ENCODE data around the gene GAS2. TPM values are rescaled to one million over a fixed set of nuclear protein-coding genes. Genes with fewer than 3 reads are reported as not detected.
A peak's percentile ranks its signal among the peaks of the same experiment; 100 is the strongest.

Gene GAS2
- total RNA-seq, 6 experiments from 2014 or later = 16.1 to 35.6 (median 27.8) TPM

DNA sequence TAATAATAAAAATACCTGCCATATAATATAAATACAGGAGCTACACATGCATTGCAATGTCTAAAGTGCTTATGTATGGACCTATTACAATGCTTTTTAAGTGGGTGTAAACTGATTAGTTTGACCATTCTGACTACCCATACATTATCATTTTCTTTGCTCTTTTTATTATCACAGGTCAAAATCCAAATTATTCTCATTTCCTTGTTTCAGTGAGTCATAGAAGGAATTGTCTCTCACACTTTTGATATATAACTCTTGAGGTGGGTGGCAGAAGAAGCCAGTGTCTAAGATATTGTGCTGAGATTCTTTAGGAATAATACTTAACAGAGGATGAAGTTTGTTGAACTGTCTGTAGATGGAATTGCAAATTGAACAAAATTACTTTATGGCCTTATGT, 35.6 kb downstream of the GAS2 start:
- H3K27ac ChIP-seq = peak overlapping the region in 2 of 3 donors; percentile 17 to 49

DNA sequence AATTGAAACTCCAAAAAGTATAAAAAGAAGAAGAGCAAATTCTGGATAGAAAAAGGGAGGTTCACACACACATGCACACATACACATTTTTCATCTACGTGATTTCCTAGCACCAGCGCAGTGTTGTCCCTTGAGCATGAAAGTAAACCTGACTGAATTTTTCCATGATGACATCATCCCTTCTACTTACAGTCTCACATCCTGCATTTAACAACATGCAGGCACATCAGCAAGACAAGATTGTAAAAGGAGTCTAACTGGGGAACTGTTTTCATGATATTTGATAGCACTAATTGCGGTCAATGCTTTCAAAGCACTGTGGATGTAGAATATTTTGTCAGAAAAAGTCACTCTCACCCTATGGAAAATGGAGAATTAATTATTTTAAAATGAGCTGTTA, 36.6 kb downstream of the GAS2 start:
- Histone ChIP-seq H3K36me3 (no peaks in the 10 kb centered on the region), H3K9me3 (no peaks in the 10 kb centered on the region), H3K27me3 (no peaks in the 10 kb centered on the region), H3K27ac (peak overlapping the region; percentile 17 to 49 (median 19)), H3K4me3 (no peak overlapping the region), H3K4me1 (peaks cover 0 to 7% (median 0%) of the 10 kb centered on the region in 4 donors)
- DNase-seq (no peak), ATAC-seq (peak; percentile 68 to 96 (median 76))
- 42% methylated on average over 3 of the region's 3 CpGs for WGBS (ENCODE audit: insufficient coverage, low coverage, low lambda C conversion rate, missing lambda C conversion rate)
- TF ChIP-seq POLR2A (IDR thresholded peaks at IDR 0.05) = no peak
- TF ChIP-seq, protein P1, sequence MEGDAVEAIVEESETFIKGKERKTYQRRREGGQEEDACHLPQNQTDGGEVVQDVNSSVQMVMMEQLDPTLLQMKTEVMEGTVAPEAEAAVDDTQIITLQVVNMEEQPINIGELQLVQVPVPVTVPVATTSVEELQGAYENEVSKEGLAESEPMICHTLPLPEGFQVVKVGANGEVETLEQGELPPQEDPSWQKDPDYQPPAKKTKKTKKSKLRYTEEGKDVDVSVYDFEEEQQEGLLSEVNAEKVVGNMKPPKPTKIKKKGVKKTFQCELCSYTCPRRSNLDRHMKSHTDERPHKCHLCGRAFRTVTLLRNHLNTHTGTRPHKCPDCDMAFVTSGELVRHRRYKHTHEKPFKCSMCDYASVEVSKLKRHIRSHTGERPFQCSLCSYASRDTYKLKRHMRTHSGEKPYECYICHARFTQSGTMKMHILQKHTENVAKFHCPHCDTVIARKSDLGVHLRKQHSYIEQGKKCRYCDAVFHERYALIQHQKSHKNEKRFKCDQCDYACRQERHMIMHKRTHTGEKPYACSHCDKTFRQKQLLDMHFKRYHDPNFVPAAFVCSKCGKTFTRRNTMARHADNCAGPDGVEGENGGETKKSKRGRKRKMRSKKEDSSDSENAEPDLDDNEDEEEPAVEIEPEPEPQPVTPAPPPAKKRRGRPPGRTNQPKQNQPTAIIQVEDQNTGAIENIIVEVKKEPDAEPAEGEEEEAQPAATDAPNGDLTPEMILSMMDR (IDR thresholded peaks at IDR 0.05) = no peak
- intact Hi-C loops (cut with DNase I) = no loop called here

More for the DNA sequence above, 35.6 kb downstream of the GAS2 start:
- intact Hi-C loops (cut with DNase I) = no loop called here
- no peaks in the 10 kb centered on the region for H3K27me3 ChIP-seq
- no peak overlapping the region for H3K4me3 ChIP-seq
- peaks cover 0 to 3% (median 0%) of the 10 kb centered on the region in 4 donors for H3K4me1 ChIP-seq
- no peaks in the 10 kb centered on the region for H3K9me3 ChIP-seq
- DNase-seq (no peak), ATAC-seq (peak in 1 of 4 donors; percentile 22)
- no peak for TF ChIP-seq POLR2A (IDR thresholded peaks at IDR 0.05)
- TF ChIP-seq, protein P1 (IDR thresholded peaks at IDR 0.05) = no peak
- no peaks in the 10 kb centered on the region for H3K36me3 ChIP-seq

DNA sequence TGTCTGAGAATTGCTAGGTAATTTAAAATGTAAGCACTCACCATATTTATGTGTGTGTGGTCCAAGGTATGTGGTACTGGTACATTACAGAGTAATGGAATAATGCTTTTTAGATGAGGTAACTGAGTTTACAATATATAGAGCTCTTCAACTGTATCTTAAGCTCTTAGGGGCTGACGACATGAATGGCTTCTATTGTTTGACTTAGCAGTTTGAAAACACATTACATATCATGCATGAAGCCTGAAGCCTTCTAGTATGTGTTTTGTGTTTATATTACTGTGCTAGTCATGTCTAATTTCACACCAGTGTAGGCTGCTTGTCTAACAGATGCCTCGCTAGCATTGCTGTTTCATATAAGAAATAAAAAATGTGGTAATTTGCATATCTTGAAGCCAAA, 37.2 kb downstream of the GAS2 start:
- Histone ChIP-seq H3K4me1 (peaks cover 0 to 7% (median 0%) of the 10 kb centered on the region in 4 donors), H3K27ac (peak overlapping the region; percentile 16 to 49 (median 19)), H3K27me3 (no peaks in the 10 kb centered on the region), H3K9me3 (no peaks in the 10 kb centered on the region), H3K36me3 (no peaks in the 10 kb centered on the region), H3K4me3 (no peak overlapping the region)
- TF ChIP-seq POLR2A (IDR thresholded peaks at IDR 0.05) = no peak
- DNase-seq (no peak), ATAC-seq (peak in 1 of 4 donors; percentile 13)
- intact Hi-C loops (cut with DNase I) = no loop called here
- 69% methylated on average over 2 of the region's 2 CpGs for WGBS (ENCODE audit: insufficient coverage, low coverage, low lambda C conversion rate, missing lambda C conversion rate)

DNA sequence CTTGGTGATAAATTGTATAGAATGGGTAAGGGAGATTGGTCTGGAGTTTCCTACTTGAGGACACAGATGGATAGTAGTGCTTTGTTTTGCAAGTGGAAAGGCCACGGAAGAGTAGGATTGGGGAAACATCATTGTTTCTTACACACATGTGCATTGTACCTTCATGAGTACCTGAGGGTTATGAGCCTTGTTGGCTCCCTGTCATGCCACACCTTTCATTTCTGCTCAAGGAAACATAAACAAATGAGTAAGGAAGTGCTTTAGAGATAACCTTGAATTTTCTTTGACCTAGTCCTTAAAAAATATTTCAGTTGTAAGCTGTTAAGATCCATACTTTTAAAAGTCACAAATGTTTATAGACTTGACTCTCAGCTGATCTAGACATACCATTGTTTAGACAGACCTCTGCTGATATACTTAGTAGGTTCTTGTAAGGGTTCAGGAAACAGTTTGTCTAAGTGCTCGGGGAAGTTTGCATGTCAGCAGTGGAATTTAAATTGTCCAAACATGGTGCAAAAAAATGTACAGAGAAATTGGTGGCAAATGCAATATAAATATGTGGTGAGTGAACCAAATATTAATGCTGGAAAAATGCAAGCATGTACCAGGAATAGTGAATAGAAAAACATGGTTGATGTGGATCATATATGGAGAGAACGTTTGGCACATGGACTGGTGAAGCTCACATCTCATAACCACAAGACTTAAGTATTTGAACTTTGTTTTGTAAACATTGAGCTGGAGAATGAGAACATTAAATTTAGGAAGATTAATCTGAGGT, 40.9 kb downstream of the GAS2 start:
- Histone ChIP-seq H3K4me1 (peaks cover 0 to 5% (median 0%) of the 10 kb centered on the region in 4 donors), H3K9me3 (no peaks in the 10 kb centered on the region), H3K27ac (no peak overlapping the region), H3K27me3 (no peaks in the 10 kb centered on the region), H3K4me3 (no peak overlapping the region), H3K36me3 (no peaks in the 10 kb centered on the region)
- no peak for DNase-seq
- WGBS (ENCODE audit: insufficient coverage, low coverage, low lambda C conversion rate, missing lambda C conversion rate) = 54% methylated on average over 3 of the region's 3 CpGs
- intact Hi-C loops (cut with DNase I) = no loop called here
- ATAC-seq = peak in 2 of 4 donors; percentile 16 to 22
- TF ChIP-seq, protein P1 (IDR thresholded peaks at IDR 0.05) = no peak
- no peak for TF ChIP-seq POLR2A (IDR thresholded peaks at IDR 0.05)

DNA sequence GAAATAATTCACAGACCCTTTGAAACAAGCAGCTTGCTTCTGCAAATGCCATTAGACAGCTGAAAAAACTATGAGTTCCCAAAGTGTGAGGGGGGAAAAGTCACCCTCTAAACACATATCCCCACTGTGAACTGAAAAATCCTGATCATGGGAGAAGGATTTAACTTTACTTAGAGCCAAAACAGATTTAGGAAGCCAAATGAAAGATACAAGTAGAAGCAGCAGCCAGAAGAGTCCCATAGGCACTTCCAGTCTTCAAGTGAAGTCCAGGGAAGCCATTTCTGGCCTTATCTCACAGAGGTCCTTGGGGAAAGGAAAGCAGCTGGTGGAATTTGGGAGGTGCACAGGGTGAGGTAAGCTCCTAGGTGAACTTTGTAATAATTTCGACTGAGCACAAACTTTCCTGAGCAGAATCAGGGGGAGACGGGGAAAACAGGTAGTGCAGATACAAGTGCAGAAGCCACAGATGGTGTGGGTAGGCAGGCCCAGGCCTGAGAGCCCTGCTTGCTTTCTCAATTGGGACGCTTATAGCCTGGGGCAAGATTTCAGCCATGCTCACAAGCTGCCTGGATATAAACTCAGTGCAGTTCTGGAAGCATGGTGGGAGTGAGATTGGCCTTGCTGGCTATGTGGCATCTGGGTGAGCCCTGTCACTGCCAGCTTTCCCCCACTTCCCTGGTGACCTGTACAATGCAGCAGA, 44.8 kb downstream of the GAS2 start:
- ATAC-seq = peak in 1 of 4 donors; percentile 20
- TF ChIP-seq POLR2A (IDR thresholded peaks at IDR 0.05) = no peak
- TF ChIP-seq, protein P1 (IDR thresholded peaks at IDR 0.05) = no peak
- no peaks in the 10 kb centered on the region for H3K9me3 ChIP-seq
- no peak overlapping the region for H3K27ac ChIP-seq
- H3K27me3 ChIP-seq = no peaks in the 10 kb centered on the region
- intact Hi-C loops (cut with DNase I) = no loop called here
- H3K36me3 ChIP-seq = no peaks in the 10 kb centered on the region
- H3K4me1 ChIP-seq = peaks cover 0 to 5% (median 0%) of the 10 kb centered on the region in 4 donors
- no peak overlapping the region for H3K4me3 ChIP-seq
- no peak for DNase-seq
- 70% methylated on average over 2 of the region's 3 CpGs for WGBS (ENCODE audit: insufficient coverage, low coverage, low lambda C conversion rate, missing lambda C conversion rate)

All from right lobe of liver (tissue), 6 donors.